Sigmoid colon (tissue), 7 donors: Measurements from ENCODE around the gene RBBP8NL. TPM values are rescaled to one million over a fixed set of nuclear protein-coding genes. Genes with fewer than 3 reads are reported as not detected.

ENCODE experiments used
- DNase-seq: peaks from one replicate; pipeline ENCODE4 v3.0.0-alpha.2; 2019
- H3K27ac ChIP-seq, 4 donors: fragments of 200-600 bp; sonication (generic); one replicate each; pipeline ENCODE4 v1.5.1; 2016 to 2019; ENCODE audit warnings: mild to moderate bottlenecking in 1 of 4
- H3K27me3 ChIP-seq, 3 donors: fragments of 200-600 bp; sonication (generic); one replicate each; pipeline ENCODE4 v1.5.1; 2019; ENCODE audit warnings: mild to moderate bottlenecking in 1 of 3
- H3K36me3 ChIP-seq, 4 donors: fragments of 200-600 bp; sonication (generic); one replicate each; pipeline ENCODE4 v1.5.1; 2016 to 2019
- H3K4me1 ChIP-seq, 4 donors: fragments of 200-600 bp; sonication (generic); one replicate each; pipeline ENCODE4 v1.5.1; 2017 to 2019
- H3K4me3 ChIP-seq, 4 donors: fragments of 200-600 bp; sonication (generic); one replicate each; pipeline ENCODE4 v1.5.1; 2017 to 2019; ENCODE audit warnings: mild to moderate bottlenecking in 2 of 4, moderate library complexity in 1 of 4
- H3K9me3 ChIP-seq, 4 donors: fragments of 200-600 bp in 3 of 4; sonication (generic) in 3 of 4; one replicate each; pipeline versions ENCODE4 v1.5.1 to v1.6.1; 2013 to 2019
- CTCF ChIP-seq, 4 experiments: fragments of 450-650 bp in 3 of 4; fragments of 200-600 bp in 1 of 4; IDR thresholded peaks; one replicate each; pipeline ENCODE4 v1.5.1; 2016 to 2019; ENCODE audit warnings: antibody characterized with exemption in 4 of 4, mild to moderate bottlenecking in 3 of 4, moderate library complexity in 2 of 4
- EP300 ChIP-seq, 4 donors: sonication (generic); formaldehyde crosslinking; IDR thresholded peaks; one replicate each; pipeline ENCODE4 v1.6.1; 2017; ENCODE audit warnings: antibody characterized with exemption in 4 of 4
- POLR2A ChIP-seq, 2 donors: fragments of 450-650 bp; IDR thresholded peaks; one replicate each; pipeline ENCODE4 v1.6.1; 2016; ENCODE audit warnings: antibody characterized with exemption in 2 of 2, mild to moderate bottlenecking in 2 of 2, moderate library complexity in 2 of 2
- POLR2AphosphoS5 ChIP-seq, 4 donors: sonication (generic); formaldehyde crosslinking; IDR thresholded peaks; one replicate each; pipeline ENCODE4 v1.6.1; 2017; ENCODE audit warnings: antibody characterized with exemption in 4 of 4
- WGBS, 2 donors: extraction: QIAGEN DNeasy Blood & Tissue Kit; methylation state at CpG; one replicate each; pipeline ENCODE4 v1.1.7; 2013; 5-methylcytosine and 5-hydroxymethylcytosine counted together
- intact Hi-C: fragments of 100-400 bp; cut with DNase I; formaldehyde crosslinking; loops from one replicate; pipeline ENCODE4 v1.15.1; 2023
- polyA plus RNA-seq, 3 donors: library from polyadenylated mRNA; stranded (reverse); fragments of 200-250 nt; gene quantifications; one replicate each; pipeline ENCODE4 v1.2.3, GENCODE V29; 2013
- total RNA-seq, 4 donors: library from RNA; depleted of rRNA; stranded (reverse); fragments of >200 nt; gene quantifications; one replicate each; pipeline ENCODE4 v1.1.0, GENCODE V29; 2016
- donor health status: healthy with polysubstance abuse.
- donor health status: Bipolar disorder and iron deficiency.
- donor health status: healthy.

RBBP8NL gene
- total and polyA plus RNA-seq, 7 donors = 4.2 to 12.5 (median 5.4) TPM; not detected in 4

- H3K27ac ChIP-seq = peak overlapping the region in 3 of 4 donors; percentile 61 to 78 (median 70)
- H3K4me1 ChIP-seq = peaks cover 0 to 40% (median 39%) of the 10 kb centered on the region in 4 donors
- no peak for DNase-seq
- no peak for TF ChIP-seq CTCF (IDR thresholded peaks at IDR 0.05)
- no peak for TF ChIP-seq EP300 (IDR thresholded peaks at IDR 0.05)
- no peak for TF ChIP-seq POLR2A (IDR thresholded peaks at IDR 0.05)
- TF ChIP-seq POLR2AphosphoS5 (IDR thresholded peaks at IDR 0.05) = no peak
- peak overlapping the region; percentile 55 to 82 (median 71) for H3K4me3 ChIP-seq
- H3K27me3 ChIP-seq = no peaks in the 10 kb centered on the region
- intact Hi-C loops = loop anchor here (5.0 to 10.0 kb wide), 3 partner anchors 211 to 809 kb away; partner anchors contain the start of genes MRGBP and YTHDF1
- H3K9me3 ChIP-seq = no peaks in the 10 kb centered on the region
- H3K36me3 ChIP-seq = peaks cover 0 to 9% (median 0%) of the 10 kb centered on the region in 4 donors
- 46 to 69% methylated on average over 10 of the region's 10 CpGs for WGBS, 2 donors
These were observed 21.3 kb downstream of the RBBP8NL start for GRCh38 chr20:62405981-62406513.

GRCh38 chr20:62405108-62405980 is 22.0 kb downstream of the RBBP8NL start:
- Histone ChIP-seq H3K27ac (peak overlapping the region in 3 of 4 donors; percentile 61 to 78 (median 70)), H3K9me3 (no peaks in the 10 kb centered on the region), H3K36me3 (peaks cover 0 to 12% (median 0%) of the 10 kb centered on the region in 4 donors), H3K27me3 (no peaks in the 10 kb centered on the region), H3K4me1 (peaks cover 0 to 35% (median 34%) of the 10 kb centered on the region in 4 donors), H3K4me3 (peak overlapping the region in 1 of 4 donors; percentile 74)
- TF ChIP-seq POLR2AphosphoS5 (IDR thresholded peaks at IDR 0.05) = no peak
- peak in 3 of 4 experiments; percentile 36 to 50 (median 47) for TF ChIP-seq CTCF (IDR thresholded peaks at IDR 0.05)
- 84 to 86% methylated on average over 23 of the region's 23 CpGs for WGBS, 2 donors
- intact Hi-C loops = loop anchor here (5.0 to 10.0 kb wide), 3 partner anchors 212 to 809 kb away; partner anchors contain the start of genes MRGBP and YTHDF1
- DNase-seq = peak; percentile 89

GRCh38 chr20:62404761-62405107 is 22.6 kb downstream of the RBBP8NL start:
- DNase-seq = no peak
- TF ChIP-seq CTCF (IDR thresholded peaks at IDR 0.05) (no peak), POLR2AphosphoS5 (IDR thresholded peaks at IDR 0.05) (no peak), POLR2A (IDR thresholded peaks at IDR 0.05) (no peak), EP300 (IDR thresholded peaks at IDR 0.05) (no peak)
- Histone ChIP-seq H3K36me3 (peaks cover 0 to 14% (median 0%) of the 10 kb centered on the region in 4 donors), H3K4me1 (peaks cover 0 to 29% (median 28%) of the 10 kb centered on the region in 4 donors), H3K9me3 (no peaks in the 10 kb centered on the region), H3K27ac (no peak overlapping the region), H3K4me3 (no peak overlapping the region), H3K27me3 (no peaks in the 10 kb centered on the region)
- intact Hi-C loops = loop anchor here (5.0 to 10.0 kb wide), 3 partner anchors 213 to 810 kb away; partner anchors contain the start of genes MRGBP and YTHDF1
- 90 to 97% methylated on average over 12 of the region's 12 CpGs for WGBS, 2 donors

DNA sequence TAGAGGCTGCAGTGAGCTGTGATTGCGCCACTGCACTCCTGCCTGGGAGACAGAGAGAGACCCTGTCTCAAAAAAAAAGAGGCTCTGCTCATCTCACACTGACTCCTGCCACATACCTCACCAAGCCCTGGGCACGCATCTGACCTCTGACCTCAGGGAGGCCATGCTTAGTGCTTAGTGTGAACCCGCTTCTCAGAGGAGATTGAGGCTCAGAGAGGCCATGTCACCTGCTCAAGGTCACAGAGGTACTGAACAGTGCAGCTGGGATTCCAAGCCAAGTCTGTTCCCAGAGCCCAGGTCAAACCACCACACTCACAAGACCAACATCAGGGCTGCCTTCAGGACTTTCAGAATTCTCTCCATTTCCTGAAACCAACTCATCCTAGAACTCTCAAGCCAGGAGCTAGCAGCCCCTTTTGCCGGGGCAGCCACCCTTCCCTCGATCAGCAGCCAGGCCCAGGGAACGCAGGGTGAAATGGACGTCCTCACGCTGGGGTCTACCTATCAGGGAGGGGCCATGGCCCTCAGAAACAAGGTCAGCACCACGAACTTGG is 23.1 kb downstream of the RBBP8NL start:
- Histone ChIP-seq H3K27ac (no peak overlapping the region), H3K4me1 (peaks cover 0 to 25% (median 24%) of the 10 kb centered on the region in 4 donors), H3K4me3 (no peak overlapping the region), H3K9me3 (no peaks in the 10 kb centered on the region), H3K27me3 (no peaks in the 10 kb centered on the region), H3K36me3 (peaks cover 0 to 14% (median 0%) of the 10 kb centered on the region in 4 donors)
- no peak for DNase-seq
- WGBS, 2 donors = 93 to 95% methylated on average over 9 of the region's 9 CpGs
- TF ChIP-seq POLR2A (IDR thresholded peaks at IDR 0.05) (no peak), CTCF (IDR thresholded peaks at IDR 0.05) (no peak), EP300 (IDR thresholded peaks at IDR 0.05) (no peak), POLR2AphosphoS5 (IDR thresholded peaks at IDR 0.05) (no peak)
- intact Hi-C loops = loop anchor here (10.0 kb wide), 2 partner anchors 391 to 811 kb away; partner anchors contain the start of genes MRGBP and YTHDF1
